Measurements from ENCODE around the gene KCNK13.

DNA sequence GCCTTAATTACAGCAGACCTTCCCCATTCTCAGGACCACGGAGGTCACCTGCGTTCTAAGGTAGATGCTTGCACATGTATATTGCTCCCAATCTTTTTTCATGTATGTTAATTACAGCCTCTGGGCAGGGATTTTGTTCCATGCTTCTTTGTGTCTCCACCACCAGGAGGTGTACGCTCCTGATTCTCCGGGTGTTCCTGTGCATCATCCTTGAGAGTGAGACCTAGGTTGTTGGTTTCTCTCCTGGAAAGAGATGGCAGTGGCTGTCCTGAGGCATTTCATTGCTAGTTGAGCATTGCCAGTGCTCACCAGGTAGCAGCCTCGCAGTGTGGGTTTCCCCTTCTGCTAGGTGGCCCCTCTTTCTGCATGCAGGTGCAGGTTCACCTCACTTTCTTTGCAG is 52.8 kb downstream of the KCNK13 start:
- TF ChIP-seq, protein P1, sequence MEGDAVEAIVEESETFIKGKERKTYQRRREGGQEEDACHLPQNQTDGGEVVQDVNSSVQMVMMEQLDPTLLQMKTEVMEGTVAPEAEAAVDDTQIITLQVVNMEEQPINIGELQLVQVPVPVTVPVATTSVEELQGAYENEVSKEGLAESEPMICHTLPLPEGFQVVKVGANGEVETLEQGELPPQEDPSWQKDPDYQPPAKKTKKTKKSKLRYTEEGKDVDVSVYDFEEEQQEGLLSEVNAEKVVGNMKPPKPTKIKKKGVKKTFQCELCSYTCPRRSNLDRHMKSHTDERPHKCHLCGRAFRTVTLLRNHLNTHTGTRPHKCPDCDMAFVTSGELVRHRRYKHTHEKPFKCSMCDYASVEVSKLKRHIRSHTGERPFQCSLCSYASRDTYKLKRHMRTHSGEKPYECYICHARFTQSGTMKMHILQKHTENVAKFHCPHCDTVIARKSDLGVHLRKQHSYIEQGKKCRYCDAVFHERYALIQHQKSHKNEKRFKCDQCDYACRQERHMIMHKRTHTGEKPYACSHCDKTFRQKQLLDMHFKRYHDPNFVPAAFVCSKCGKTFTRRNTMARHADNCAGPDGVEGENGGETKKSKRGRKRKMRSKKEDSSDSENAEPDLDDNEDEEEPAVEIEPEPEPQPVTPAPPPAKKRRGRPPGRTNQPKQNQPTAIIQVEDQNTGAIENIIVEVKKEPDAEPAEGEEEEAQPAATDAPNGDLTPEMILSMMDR (IDR thresholded peaks at IDR 0.05) = peak; percentile 34; the same call in 1 of the 2 replicates
- no peak for TF ChIP-seq POLR2AphosphoS5 (IDR thresholded peaks at IDR 0.05; ENCODE audit: low read depth, low read length)

All from Panc1 (cell line).